Measurements from ENCODE around the gene RARA. TPM values are rescaled to one million over a fixed set of nuclear protein-coding genes. Genes with fewer than 3 reads are reported as not detected.

The RARA gene
- total RNA-seq, 2 experiments from 2014 or later: 66.6 to 66.7 TPM

GRCh38 chr17:40312893-40313667 is 4.1 kb downstream of the RARA start:
- no peaks in the 10 kb centered on the region for H3K36me3 Mint-ChIP-seq (ENCODE audit: low read depth)
- no peaks in the 10 kb centered on the region for H3K9me3 Mint-ChIP-seq
- ChIA-PET POLR2A (no interaction called here), CTCF (interaction anchor here (0.5 to 4.2 kb wide), 4 partner anchors 9 to 42 kb away, joined by 3 to 22 read pairs (median 4); no protein-coding TSS in a partner anchor)
- H3K27ac Mint-ChIP-seq: no peak overlapping the region
- no peak for DNase-seq
- H3K4me3 Mint-ChIP-seq: no peak overlapping the region
- H3K27me3 Mint-ChIP-seq: no peaks in the 10 kb centered on the region
- H3K4me1 Mint-ChIP-seq: peaks cover 62% of the 10 kb centered on the region

- Mint-ChIP-seq H3K9me3 (no peaks in the 10 kb centered on the region), H3K27me3 (no peaks in the 10 kb centered on the region), H3K36me3 (ENCODE audit: low read depth) (peaks cover 2% of the 10 kb centered on the region), H3K4me1 (peaks cover 62% of the 10 kb centered on the region), H3K4me3 (no peak overlapping the region), H3K27ac (peak overlapping the region; percentile 75)
- POLR2A ChIA-PET: no interaction called here
- DNase-seq: no peak
- CTCF ChIA-PET: interaction anchor here (1.1 to 4.2 kb wide), 3 partner anchors 41 to 265 kb away, joined by 4 to 22 read pairs (median 13); no protein-coding TSS in a partner anchor
Observed at GRCh38 chr17:40313668-40314583, 4.9 kb downstream of the RARA start.

GRCh38 chr17:40314584-40314956 is 5.6 kb downstream of the RARA start:
- Mint-ChIP-seq H3K36me3 (ENCODE audit: low read depth) (peaks cover 8% of the 10 kb centered on the region), H3K27ac (peak overlapping the region; percentile 75), H3K9me3 (no peaks in the 10 kb centered on the region), H3K4me3 (no peak overlapping the region), H3K27me3 (no peaks in the 10 kb centered on the region), H3K4me1 (peaks cover 62% of the 10 kb centered on the region)
- POLR2A ChIA-PET: no interaction called here
- CTCF ChIA-PET: interaction anchor here (1.1 to 2.6 kb wide), 4 partner anchors 26 to 265 kb away, joined by 3 to 13 read pairs (median 4); no protein-coding TSS in a partner anchor
- DNase-seq: peak; percentile 67

- H3K4me3 Mint-ChIP-seq: no peak overlapping the region
- H3K4me1 Mint-ChIP-seq: peaks cover 67% of the 10 kb centered on the region
- CTCF ChIA-PET: interaction anchor here (0.6 to 3.3 kb wide), 9 partner anchors 9 to 264 kb away, joined by 3 to 32 read pairs (median 4); no protein-coding TSS in a partner anchor
- H3K27me3 Mint-ChIP-seq: no peaks in the 10 kb centered on the region
- POLR2A ChIA-PET: no interaction called here
- no peaks in the 10 kb centered on the region for H3K9me3 Mint-ChIP-seq
- H3K27ac Mint-ChIP-seq: no peak overlapping the region
- peaks cover 13% of the 10 kb centered on the region for H3K36me3 Mint-ChIP-seq (ENCODE audit: low read depth)
- DNase-seq: no peak
Observed at GRCh38 chr17:40315206-40315605, 6.2 kb downstream of the RARA start.

GRCh38 chr17:40315678-40316570 is 6.9 kb downstream of the RARA start:
- Mint-ChIP-seq H3K9me3 (no peaks in the 10 kb centered on the region), H3K27me3 (no peaks in the 10 kb centered on the region), H3K4me3 (no peak overlapping the region), H3K36me3 (ENCODE audit: low read depth) (peaks cover 21% of the 10 kb centered on the region), H3K27ac (peak overlapping the region; percentile 66), H3K4me1 (peaks cover 72% of the 10 kb centered on the region)
- ChIA-PET CTCF (interaction anchor here (0.6 to 3.3 kb wide), 9 partner anchors 9 to 124 kb away, joined by 3 to 32 read pairs (median 4); no protein-coding TSS in a partner anchor), POLR2A (no interaction called here)
- DNase-seq: peak; percentile 30

- Mint-ChIP-seq H3K9me3 (no peaks in the 10 kb centered on the region), H3K27me3 (no peaks in the 10 kb centered on the region), H3K36me3 (ENCODE audit: low read depth) (peaks cover 24% of the 10 kb centered on the region), H3K4me3 (peak overlapping the region; percentile 99), H3K4me1 (peaks cover 69% of the 10 kb centered on the region), H3K27ac (no peak overlapping the region)
- ChIA-PET POLR2A (no interaction called here), CTCF (interaction anchor here (0.7 to 3.3 kb wide), 14 partner anchors 10 to 248 kb away, joined by 3 to 32 read pairs (median 4); partner anchors contain the start of gene CDC6)
- no peak for DNase-seq
Observed at GRCh38 chr17:40316571-40317344, 7.8 kb downstream of the RARA start.

GRCh38 chr17:40317345-40317873 is 8.4 kb downstream of the RARA start:
- peak; percentile 56 for DNase-seq
- Mint-ChIP-seq H3K9me3 (no peaks in the 10 kb centered on the region), H3K4me3 (peak overlapping the region; percentile 99), H3K36me3 (ENCODE audit: low read depth) (peaks cover 28% of the 10 kb centered on the region), H3K27me3 (no peaks in the 10 kb centered on the region), H3K4me1 (peaks cover 62% of the 10 kb centered on the region), H3K27ac (peak overlapping the region; percentile 96)
- ChIA-PET POLR2A (no interaction called here), CTCF (interaction anchor here (0.7 to 3.3 kb wide), 13 partner anchors 10 to 247 kb away, joined by 3 to 32 read pairs (median 4); partner anchors contain the start of gene CDC6)

GRCh38 chr17:40317880-40318829 is 9.2 kb downstream of the RARA start:
- H3K27ac Mint-ChIP-seq: peak overlapping the region; percentile 96
- H3K27me3 Mint-ChIP-seq: no peaks in the 10 kb centered on the region
- ChIA-PET CTCF (interaction anchor here (0.9 to 3.3 kb wide), 11 partner anchors 9 to 246 kb away, joined by 3 to 32 read pairs (median 4); partner anchors contain the start of gene CDC6), POLR2A (no interaction called here)
- H3K4me3 Mint-ChIP-seq: peak overlapping the region; percentile 99
- peaks cover 30% of the 10 kb centered on the region for H3K36me3 Mint-ChIP-seq (ENCODE audit: low read depth)
- peak; percentile 93 for DNase-seq
- peaks cover 64% of the 10 kb centered on the region for H3K4me1 Mint-ChIP-seq
- H3K9me3 Mint-ChIP-seq: no peaks in the 10 kb centered on the region

- ChIA-PET CTCF (interaction anchor here (0.6 to 1.4 kb wide), 6 partner anchors 12 to 552 kb away, joined by 3 to 5 read pairs (median 3); no protein-coding TSS in a partner anchor), POLR2A (no interaction called here)
- no peaks in the 10 kb centered on the region for H3K9me3 Mint-ChIP-seq
- no peak for DNase-seq
- peak overlapping the region; percentile 99 for H3K4me3 Mint-ChIP-seq
- peaks cover 64% of the 10 kb centered on the region for H3K4me1 Mint-ChIP-seq
- H3K27me3 Mint-ChIP-seq: no peaks in the 10 kb centered on the region
- H3K36me3 Mint-ChIP-seq (ENCODE audit: low read depth): peaks cover 30% of the 10 kb centered on the region
- H3K27ac Mint-ChIP-seq: peak overlapping the region; percentile 96
Observed at GRCh38 chr17:40318830-40319391, 9.9 kb downstream of the RARA start.

Data from activated CD4-positive, alpha-beta T cell treated with anti-CD3 and anti-CD28 coated beads, Interleukin-2, amount 10 ng/mL, durations not matched to agents 7 days and 5 days (primary cell).